Measurements from ENCODE around the gene GPR152. TPM values are rescaled to one million over a fixed set of nuclear protein-coding genes. Genes with fewer than 3 reads are reported as not detected.
"Not testable (repeated sequence)": the region's sequence is repeated elsewhere in the genome, so short reads cannot be mapped to it uniquely, and the experiment has no call there.

Gene GPR152
- total RNA-seq, 4 donors from 2014 or later: 0.34 TPM; not detected in 3

- H3K9me3 ChIP-seq: no peaks in the 10 kb centered on the region
- no peaks in the 10 kb centered on the region for H3K27me3 ChIP-seq
- H3K27ac ChIP-seq: no peak overlapping the region
- peaks cover 36% of the 10 kb centered on the region for H3K4me1 ChIP-seq
- no peak for DNase-seq (ENCODE audit: low spot score in 2 of 2)
- no peak overlapping the region for H3K4me3 ChIP-seq
- peaks cover 38% of the 10 kb centered on the region for H3K36me3 ChIP-seq
- WGBS: 86% methylated on average over 18 of the region's 20 CpGs
- no peak for TF ChIP-seq POLR2AphosphoS5 (IDR thresholded peaks at IDR 0.05)
- TF ChIP-seq POLR2A (IDR thresholded peaks at IDR 0.05): no peak
- TF ChIP-seq CTCF (IDR thresholded peaks at IDR 0.05): no peak
- TF ChIP-seq EP300 (IDR thresholded peaks at IDR 0.05): no peak
These were observed 34.1 kb upstream of the GPR152 start for GRCh38 chr11:67486481-67487195.

GRCh38 chr11:67485873-67486361, 33.4 kb upstream of the GPR152 start:
- WGBS: 85% methylated on average over 7 of the region's 7 CpGs
- not testable (repeated sequence) for H3K27ac ChIP-seq, H3K9me3 ChIP-seq, H3K4me3 ChIP-seq, H3K27me3 ChIP-seq
- H3K36me3 ChIP-seq: peaks cover 30% of the 10 kb centered on the region
- peak in 1 of 2 donors; percentile 69 for DNase-seq (ENCODE audit: low spot score in 2 of 2)
- peaks cover 36% of the 10 kb centered on the region for H3K4me1 ChIP-seq

GRCh38 chr11:67484847-67485311, 32.4 kb upstream of the GPR152 start:
- no peak for TF ChIP-seq POLR2AphosphoS5 (IDR thresholded peaks at IDR 0.05)
- H3K36me3 ChIP-seq: peaks cover 20% of the 10 kb centered on the region
- no peaks in the 10 kb centered on the region for H3K9me3 ChIP-seq
- H3K27me3 ChIP-seq: no peaks in the 10 kb centered on the region
- peak in 1 of 2 donors; percentile 78 for DNase-seq (ENCODE audit: low spot score in 2 of 2)
- no peak overlapping the region for H3K27ac ChIP-seq
- H3K4me3 ChIP-seq: no peak overlapping the region
- WGBS: 64% methylated on average over 9 of the region's 11 CpGs
- H3K4me1 ChIP-seq: peaks cover 36% of the 10 kb centered on the region

- Histone ChIP-seq H3K9me3 (no peaks in the 10 kb centered on the region), H3K27me3 (no peaks in the 10 kb centered on the region), H3K27ac (no peak overlapping the region), H3K4me1 (peaks cover 36% of the 10 kb centered on the region), H3K36me3 (peaks cover 12% of the 10 kb centered on the region), H3K4me3 (peak overlapping the region; percentile 56)
- WGBS: 82% methylated on average over 16 of the region's 16 CpGs
- TF ChIP-seq POLR2AphosphoS5 (IDR thresholded peaks at IDR 0.05) (no peak), CTCF (IDR thresholded peaks at IDR 0.05) (no peak), EP300 (IDR thresholded peaks at IDR 0.05) (no peak), POLR2A (IDR thresholded peaks at IDR 0.05) (no peak)
- no peak for DNase-seq (ENCODE audit: low spot score in 2 of 2)
These were observed 31.5 kb upstream of the GPR152 start for GRCh38 chr11:67483831-67484665.

- H3K4me3 ChIP-seq: peak within 1 kb of the TSS; percentile 56
- no peaks in the 10 kb centered on the region for H3K27me3 ChIP-seq
- DNase-seq (ENCODE audit: low spot score in 2 of 2): peak; percentile 98
- H3K9me3 ChIP-seq: no peaks in the 10 kb centered on the region
- H3K27ac ChIP-seq: peak within 1 kb of the TSS; percentile 83
- peak in 1 of 2 donors; percentile 21 for TF ChIP-seq POLR2A (IDR thresholded peaks at IDR 0.05)
- TF ChIP-seq EP300 (IDR thresholded peaks at IDR 0.05): no peak
- TF ChIP-seq CTCF (IDR thresholded peaks at IDR 0.05): peak in 1 of 2 donors; percentile 10
- TF ChIP-seq POLR2AphosphoS5 (IDR thresholded peaks at IDR 0.05): peak in 2 of 3 donors; percentile 52 to 94
- 12% methylated on average over 33 of the region's 60 CpGs for WGBS
- H3K36me3 ChIP-seq: peaks cover 10% of the 10 kb centered on the region
- H3K4me1 ChIP-seq: peaks cover 36% of the 10 kb centered on the region
These were observed 30.6 kb upstream of the GPR152 start, which contains the start of gene AIP for GRCh38 chr11:67482827-67483798. TSS of gene AIP (plus strand) at chr11:67483026. CDS start at chr11:67483159, 133 bp downstream.

All from suprapubic skin (tissue), 4 donors.